Glomerular visceral epithelial cell (primary cell): ENCODE results near the gene TEX101.
A peak's percentile ranks its signal among the peaks of the same experiment; 100 is the strongest.
"Not testable (repeated sequence)": the region's sequence is repeated elsewhere in the genome, so short reads cannot be mapped to it uniquely, and the experiment has no call there.

Source experiments
- DNase-seq: peaks from one replicate; pipeline ENCODE4 v3.0.0-alpha.2; 2016; ENCODE audit errors: extremely low spot score

TEX101 gene, protein sequence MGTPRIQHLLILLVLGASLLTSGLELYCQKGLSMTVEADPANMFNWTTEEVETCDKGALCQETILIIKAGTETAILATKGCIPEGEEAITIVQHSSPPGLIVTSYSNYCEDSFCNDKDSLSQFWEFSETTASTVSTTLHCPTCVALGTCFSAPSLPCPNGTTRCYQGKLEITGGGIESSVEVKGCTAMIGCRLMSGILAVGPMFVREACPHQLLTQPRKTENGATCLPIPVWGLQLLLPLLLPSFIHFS

DNA sequence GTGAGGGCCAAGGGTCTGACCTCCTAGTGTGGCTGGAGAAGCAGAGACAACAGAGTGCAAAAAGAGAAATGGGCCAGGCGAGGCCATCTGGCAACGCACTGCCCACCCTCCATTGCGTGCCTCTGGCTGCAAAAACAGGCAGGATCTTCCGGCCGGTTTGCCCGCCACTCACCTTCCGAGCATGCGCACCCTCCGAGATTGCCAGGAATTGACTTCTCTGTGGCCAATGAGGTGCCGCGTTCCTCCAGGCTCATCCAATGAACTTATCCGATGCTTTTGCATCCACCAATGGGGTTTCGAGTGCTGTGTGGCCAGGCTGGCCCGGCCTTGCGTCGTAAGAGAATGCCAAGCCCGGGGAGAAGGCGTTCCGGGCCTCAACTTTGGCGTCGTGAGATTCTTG is at the start of gene TEX101:
TSS of gene TEX101 (plus strand) at position 337 of the 400 bp plus-strand sequence. CDS start 1,030 bp downstream, outside the sequence.
- no peak for DNase-seq

DNA sequence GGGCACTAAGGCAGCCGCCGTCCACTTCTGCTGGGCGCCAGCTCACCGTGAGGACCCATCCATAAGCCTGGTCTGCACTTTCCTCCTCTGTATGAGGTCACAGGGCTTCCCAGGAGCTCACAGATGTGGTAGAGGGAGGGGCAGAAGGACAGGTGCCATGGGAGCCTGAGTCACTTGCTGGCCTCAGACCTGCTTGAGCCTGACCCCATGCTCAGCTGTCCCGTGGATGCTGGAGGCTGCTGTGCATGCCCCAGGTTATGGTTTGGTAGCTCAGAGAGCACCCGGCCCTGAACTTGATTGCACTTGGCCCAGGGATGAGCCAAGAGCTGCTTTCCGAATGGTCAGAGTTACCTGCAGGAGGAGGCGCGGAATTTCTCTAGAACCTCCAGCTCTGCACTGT is 49.0 kb upstream of the TEX101 start:
- DNase-seq: not testable (repeated sequence)

DNA sequence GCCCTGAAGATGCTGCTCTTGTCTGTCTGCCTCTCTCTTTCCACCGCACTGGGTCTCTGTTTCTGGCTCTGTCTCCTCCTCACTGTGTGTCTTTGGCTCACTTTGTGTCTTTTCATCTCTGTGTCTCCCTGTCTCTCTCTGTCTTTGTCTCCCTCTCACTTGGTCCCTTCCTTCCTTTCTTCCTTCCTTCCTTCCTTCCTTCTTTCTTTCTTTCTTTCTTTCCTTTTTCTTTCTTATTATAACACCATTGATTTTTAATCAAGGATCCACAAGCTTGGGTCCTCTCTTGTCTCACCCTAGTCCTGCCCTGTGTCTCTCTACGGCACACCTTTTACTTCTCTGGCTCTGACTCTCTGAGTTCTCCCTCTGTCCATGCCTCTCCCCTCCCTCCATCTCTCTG is 46.9 kb upstream of the TEX101 start:
- DNase-seq: no peak

DNA sequence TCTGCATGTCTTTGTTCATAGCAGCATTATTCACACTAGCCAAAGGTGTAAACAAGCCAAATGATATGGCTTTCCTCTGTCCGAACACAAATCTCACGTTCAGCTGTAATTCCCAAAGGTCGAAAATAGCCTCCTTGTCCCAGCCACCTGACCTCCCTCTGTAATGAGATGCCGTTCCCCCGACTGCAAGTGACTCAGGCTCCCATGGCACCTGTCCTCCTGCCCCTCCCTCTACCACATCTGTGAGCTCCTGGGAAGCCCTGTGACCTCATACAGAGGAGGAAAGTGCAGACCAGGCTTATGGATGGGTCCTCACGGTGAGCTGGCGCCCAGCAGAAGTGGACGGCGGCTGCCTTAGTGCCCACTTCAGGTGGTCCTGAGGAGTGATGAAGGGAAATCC is 45.8 kb upstream of the TEX101 start:
- not testable (repeated sequence) for DNase-seq

DNA sequence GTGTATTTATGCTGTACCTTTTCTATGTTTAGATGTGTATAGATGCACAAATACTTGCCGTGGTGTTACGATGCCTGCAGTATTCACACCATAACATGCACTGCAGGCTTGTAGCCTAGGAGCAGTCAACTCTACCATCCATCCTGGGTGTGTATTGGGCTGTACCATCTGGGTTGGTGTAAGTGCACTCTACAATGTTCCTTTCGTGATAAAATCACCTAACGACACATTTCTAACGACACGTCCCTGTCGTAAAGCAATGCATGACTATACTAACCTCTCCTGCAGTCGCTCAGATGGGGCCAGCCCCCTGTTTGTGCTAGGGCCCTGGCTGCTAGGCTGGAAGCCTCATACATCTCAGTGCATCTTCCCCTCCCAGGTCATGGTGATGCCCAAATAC is 42.8 kb upstream of the TEX101 start:
- no peak for DNase-seq

DNA sequence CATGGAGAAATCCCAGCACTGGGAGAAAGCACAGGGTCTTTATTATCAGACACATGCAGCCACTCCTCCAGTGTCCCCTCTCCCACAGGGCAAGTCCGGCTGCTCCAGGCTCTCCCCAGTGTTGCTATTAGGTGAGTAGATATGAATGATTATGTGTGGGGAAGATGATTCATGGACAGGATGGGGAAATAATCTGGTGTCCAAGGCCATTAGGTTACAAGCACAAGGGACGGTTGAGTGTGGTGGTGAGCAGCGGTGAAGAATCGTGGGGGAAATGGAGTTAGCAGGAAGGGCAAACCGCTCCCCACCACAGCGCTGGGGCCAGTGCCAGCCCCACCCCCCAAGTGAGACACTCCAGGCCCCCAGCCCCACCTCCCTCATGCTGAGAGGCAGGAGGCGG is 42.2 kb upstream of the TEX101 start:
- peak; percentile 20 for DNase-seq

DNA sequence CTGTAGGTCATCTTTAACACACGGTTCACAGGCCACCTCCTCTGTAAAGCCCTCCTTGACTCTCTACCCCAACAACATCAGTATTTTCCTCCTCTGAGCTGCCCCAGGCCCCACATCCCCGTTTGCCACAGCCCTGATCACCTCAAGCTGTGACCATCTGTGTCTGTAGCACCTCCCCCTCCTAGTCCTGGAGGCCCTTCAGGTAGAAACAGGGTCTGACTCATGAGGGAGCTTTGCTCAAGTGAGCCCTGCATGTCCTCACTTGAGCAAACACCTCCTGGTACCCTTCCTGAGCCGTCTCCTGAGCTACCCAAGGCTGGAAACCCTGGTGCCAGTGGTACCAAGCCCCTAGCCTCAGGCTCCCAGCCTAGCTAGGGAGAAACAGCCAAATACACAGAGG is 37.1 kb upstream of the TEX101 start:
- not testable (repeated sequence) for DNase-seq

DNA sequence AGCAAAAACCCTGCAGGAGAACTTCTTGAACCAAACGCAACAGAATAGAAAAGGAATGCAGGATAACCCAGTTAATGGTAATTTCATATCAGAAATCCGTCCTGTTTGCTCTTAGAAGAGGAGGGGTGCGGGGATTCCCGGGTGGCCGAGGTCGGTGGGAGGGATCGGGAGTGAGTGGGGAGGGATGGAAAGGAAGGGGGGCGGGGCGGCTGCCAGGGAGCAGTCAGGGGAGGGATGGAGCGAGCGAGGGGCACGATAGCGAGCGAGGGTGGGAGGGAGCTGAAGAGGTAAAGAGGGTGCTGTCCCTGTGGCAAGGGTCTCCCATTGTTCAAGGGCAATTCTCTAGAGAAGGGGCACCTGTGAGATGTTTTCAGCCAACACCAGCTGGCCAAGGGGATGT is 34.7 kb upstream of the TEX101 start:
- no peak for DNase-seq

DNA sequence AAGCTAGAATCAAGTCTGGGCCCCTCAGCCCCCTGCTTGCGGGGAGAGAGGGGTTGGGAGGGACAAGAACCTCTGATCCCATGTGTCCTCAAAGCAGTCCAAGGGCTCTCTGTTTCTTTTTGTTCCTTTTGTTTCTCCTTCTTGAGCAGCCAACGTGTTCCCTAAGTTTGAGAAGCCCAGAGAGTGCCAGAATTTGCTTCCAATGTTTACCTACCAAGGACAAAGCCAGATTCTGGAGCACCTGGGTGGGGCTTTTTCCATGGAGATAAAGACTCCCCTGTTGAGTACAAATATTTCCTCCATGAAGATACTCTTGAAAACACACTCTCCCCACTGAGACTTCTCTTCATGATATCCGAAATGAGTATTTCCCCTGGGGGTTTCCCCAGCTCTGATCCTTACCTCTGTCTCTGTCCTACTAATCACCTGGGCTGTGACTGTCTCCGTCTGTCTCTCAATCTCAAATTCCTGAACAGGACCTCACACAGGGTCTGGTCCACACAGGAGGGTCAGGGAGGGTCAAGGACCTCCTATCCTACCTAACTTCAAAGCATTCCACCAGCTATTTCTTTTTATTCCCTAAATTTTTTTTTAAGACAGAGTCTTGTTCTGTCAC is 33.8 kb upstream of the TEX101 start:
- DNase-seq: no peak

DNA sequence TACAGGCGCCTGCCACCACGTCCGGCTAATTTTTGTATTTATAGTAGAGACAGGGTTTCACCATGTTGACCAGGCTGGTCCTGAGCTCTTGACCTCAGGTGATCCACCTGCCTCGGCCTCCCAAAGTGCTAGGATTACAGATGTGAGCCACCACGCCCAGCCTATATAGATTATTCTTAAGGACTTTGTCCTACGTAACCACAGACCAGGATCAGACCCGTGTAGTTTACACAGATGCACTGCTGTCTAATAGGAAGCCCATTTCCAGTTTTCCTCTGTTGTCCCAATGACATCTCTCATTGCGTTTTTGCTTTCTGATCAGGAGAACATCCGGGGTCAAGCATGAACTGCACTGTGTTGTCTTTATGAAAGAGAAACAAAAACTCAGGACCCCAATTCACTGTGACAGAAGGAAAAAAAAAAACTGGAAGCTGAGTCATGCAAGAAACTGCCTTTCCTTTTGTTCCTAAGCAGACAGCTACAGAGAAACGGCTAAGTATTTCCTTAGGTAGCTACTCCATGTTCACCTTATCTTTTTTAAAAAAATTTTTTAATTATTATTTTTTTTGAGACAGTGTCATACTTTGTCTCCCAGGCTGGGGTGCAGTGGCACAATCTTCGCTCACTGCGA is 32.0 kb upstream of the TEX101 start:
- DNase-seq: not testable (repeated sequence)

DNA sequence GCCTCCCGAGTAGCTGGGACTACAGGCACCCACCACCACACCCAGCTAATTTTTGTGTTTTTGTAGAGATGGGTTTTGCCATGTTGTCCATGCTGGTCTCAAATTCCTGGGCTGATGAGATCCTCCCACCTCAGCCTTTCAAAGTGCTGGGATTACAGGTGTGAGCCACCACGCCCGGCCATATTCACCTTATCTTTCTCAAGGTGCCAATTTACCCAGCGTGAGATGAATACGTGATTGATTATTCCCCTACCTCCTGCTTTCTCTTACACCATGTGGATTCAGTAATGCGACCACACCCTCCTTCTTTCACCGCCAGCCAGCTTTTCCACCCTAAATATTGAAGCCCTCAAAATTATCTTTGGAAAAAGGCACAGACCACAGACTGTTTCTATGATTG is 31.4 kb upstream of the TEX101 start:
- DNase-seq: not testable (repeated sequence)

DNA sequence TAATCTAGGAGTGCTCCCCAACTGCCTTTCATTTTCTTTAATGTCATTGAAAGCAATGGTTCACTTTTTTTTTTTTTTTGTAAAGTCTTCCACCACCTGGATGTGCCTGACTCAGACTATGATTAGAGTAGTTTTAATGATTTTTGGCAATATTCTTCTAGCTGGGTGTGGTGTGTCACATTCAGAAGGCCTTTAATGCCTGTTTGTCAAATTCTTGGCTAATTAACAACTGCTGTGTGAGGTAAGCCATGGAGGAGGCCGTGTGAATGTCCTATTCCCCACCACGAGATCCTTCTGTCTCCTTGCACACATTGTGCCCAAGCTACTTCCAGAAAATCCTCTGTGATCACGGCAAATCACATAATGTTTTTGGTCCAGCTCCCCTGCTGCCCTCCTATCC is 30.9 kb upstream of the TEX101 start:
- DNase-seq: not testable (repeated sequence)

DNA sequence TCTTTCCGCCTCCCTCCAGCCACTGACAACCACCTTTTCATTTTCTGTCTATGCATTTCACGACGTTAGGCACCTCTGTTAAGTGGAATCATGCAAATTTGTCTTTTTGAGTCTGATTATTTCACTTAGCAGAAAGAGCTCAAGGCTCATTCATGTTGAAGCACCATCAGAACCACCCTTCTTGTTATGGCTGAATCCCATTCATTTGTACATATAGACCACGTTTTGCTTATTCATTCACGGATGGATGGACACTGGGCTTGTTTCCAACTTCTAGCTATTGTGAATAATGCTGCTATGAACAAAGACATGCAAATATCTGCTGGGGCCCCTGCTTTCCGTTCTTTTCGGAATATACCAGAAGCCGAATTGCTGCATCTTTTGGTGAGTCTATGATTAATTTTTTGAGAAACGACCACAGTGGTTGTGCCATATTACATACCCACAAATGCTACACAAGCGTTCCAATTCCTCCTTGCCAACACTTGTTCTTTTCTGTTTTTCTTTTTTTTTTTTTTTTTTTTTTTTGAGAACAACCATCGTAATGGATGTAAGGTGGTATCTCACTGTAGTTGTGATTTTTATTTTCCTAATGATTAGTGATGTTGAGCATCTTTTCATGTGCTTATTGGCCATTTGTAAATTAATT is 23.7 kb upstream of the TEX101 start:
- DNase-seq: peak; percentile 54

DNA sequence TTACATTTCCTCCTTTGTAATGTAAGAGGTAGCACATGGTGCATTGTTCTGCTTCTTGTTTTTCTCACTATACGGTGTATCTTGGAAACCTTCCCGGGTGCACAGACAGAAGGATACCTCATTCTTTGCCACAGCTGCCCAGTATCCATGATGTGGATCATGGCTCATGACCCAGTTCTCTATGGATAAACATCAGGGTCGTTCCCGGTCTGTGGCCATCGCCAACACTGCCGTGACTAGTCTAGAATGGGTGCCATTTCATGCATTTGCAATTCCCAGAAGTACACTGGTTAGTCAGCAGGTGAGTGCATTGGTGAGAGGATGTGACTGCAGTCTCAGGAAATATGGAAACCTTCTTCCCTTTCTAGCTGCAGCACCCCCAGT is 23.1 kb upstream of the TEX101 start:
- not testable (repeated sequence) for DNase-seq

DNA sequence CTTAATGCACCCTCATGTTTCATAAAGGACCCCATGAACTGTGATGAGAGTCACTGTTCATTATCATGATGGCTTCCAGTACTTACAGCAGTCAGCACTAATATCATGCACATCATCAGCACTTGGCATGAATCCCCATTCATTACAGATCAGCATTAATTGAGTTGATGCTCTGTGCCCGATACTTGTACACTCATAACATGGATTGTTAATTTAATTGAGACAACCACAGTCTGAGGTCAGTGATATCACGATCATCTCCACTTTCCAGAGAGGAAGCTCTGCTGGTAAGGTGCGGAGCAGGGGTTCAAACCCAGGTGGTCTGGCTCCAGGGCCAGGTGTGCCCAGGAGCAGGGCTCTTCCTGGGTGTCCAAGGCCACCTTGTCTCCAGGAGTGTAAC is 21.2 kb upstream of the TEX101 start:
- DNase-seq: not testable (repeated sequence)

DNA sequence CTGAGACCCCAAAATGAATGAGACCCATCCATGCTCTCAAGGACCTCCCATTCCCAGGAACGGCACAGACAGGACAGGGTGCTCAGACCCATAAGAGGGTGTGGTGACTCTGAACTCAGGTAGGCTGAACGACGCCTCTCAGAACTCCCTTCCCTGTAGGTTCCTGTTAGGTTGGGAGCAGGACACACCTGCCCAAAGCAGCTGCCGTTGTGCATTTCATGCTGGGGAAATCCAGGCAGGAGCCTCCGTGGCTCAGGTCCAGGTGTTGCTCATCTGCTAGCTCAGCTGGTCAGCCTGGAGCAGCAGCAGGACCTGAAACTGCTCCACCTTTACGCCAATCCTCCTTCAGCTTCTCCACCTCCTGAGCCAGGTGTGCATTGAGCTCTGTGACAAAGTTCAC is 19.1 kb upstream of the TEX101 start:
- no peak for DNase-seq

DNA sequence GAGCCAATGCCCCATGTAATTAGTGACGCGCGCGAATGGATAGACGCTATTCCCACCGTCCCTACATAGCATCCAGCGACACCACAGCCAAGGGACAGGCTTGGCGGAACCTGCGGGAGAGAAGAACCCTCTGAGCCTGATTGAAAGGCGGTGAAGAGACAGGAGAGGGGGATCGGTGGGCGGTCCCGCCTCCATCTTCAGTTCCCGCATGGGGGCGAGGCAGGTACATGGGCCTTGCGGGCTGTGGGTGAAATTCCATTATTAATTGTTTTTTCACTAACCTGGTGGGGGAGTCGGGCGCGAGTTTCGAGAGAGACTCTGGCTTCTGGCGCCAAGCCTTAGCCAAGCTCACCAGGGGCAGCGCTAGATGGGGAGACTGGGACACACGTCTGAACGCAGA is 8.4 kb upstream of the TEX101 start:
- DNase-seq: no peak

DNA sequence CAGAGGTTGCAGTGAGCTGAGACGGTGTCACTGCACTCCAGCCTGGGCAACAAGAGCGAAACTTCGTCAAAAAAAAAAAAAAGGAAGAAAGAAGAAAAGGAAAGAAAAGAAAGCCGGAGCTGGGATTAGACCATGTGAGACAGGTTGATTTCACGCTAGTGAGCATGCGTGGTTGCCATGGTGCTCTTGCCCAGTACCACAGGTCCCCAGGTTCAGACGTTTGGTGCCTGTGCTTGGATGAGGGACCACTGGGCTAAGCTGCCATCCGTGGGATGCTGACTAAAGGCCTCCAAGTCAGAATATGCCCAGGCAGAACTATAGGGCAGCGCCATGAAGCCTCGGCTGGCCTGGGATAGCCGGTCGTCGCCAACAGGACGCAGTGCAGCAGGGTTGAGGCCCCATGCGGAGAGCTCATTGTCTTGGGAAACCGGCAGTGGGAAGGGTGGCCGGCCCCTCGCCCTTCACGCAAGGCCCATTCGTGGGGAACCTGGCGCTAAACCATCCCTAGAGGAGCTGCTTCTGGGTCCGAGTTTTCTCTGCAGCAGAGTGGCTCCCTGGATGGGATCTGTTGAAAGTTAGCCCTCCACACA is 7.2 kb upstream of the TEX101 start:
- no peak for DNase-seq

DNA sequence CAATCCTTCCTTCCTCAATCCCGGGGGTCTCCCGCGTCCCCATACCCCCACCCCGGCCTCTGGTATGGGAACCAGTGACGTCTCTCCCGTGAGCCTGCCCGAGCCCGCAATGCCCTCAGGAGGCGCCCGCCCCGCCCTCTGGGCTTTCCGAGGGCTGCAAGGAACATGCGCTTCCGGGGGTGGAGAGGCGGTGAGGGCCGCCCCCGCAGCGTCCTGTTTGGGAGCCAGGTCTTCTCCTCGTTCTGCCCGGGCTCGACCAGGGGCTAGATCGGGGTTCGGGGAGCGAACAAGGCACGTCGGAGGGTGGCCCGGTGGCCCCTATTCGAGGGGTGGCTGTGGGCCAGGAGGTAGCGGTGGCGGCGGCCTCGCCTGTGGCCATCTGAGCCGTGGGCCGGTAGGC is 6.6 kb upstream of the TEX101 start:
- DNase-seq: no peak

DNA sequence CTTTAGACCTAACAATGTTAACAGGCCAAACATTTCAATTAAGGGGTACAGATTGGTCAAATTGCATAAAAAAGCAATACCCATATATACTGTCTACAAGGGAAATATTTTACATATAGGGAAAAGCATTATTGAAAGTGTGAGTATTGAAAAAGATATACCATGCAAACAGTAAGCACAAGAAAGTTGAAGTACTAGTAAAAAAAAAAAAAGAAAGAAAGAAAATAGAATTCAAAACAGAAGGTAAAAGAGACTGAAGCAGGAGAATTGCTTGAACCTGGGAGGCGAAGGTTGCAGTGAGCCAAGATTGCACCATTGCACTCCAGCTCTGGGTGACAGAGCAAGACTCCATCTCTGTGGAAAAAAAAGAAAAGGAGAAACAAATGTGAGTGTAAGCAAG is 5.3 kb upstream of the TEX101 start:
- DNase-seq: no peak

DNA sequence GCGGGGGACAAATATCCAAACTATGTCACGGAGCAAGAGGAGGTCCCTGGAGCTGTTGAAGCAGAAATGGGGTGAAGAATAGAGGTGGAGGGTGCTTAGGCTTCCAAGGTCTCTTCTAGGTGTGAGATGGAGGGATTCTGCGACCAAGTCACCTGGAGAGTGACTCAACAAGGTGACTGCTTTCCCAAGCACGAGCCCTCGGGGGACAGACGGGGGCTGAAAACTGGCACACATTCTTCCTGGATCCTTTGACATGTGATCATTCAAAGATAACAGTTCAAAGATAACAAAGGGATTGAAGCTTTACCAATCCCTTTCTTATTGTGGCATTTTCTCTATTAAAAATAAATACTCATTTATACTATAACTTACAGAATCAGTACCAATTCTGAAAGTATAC is 2.2 kb upstream of the TEX101 start:
- DNase-seq: no peak

DNA sequence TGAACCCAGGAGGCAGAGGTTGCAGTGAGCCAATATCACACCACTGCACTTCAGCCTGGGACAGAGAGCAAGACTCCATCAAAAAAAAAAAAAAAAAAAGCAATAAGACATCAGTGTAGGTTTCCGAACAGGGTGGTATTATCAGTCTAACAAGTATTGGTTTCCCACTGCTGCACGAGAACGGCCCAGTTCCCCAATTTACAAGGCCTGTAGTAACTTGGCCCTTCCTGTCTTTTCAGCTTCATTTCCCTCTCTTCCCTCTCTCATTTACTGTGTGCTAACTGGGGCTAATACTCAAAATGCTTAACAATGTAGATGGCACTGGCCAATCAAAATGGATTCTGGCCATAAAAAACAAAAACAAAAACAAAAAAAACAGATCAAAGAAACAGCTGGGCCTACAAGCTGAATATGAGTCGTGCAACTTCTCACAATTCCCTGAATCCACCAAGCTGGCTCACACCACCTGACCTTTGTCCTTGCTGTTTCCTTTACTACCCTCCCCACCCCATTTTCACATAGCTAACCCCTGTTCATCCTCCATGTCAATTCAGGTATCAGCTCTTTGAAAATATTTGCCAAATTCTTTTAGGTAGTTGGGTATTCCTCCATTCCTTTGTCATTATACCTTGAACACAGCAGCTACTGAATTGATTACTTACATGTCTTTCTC is 2.4 kb downstream of the TEX101 start:
- DNase-seq: no peak
